Breast epithelium (tissue), 3 donors: Measurements from ENCODE around the gene CLTB.

ENCODE experiments used
- CTCF ChIP-seq, 3 donors: fragments of 450-650 bp; IDR thresholded peaks; one replicate each; pipeline ENCODE4 v1.5.1; 2016 to 2017; ENCODE audit warnings: antibody characterized with exemption in 3 of 3, mild to moderate bottlenecking in 3 of 3, moderate library complexity in 3 of 3
- POLR2A ChIP-seq: fragments of 450-650 bp; IDR thresholded peaks from one replicate; pipeline ENCODE4 v1.6.1; 2016; ENCODE audit warnings: antibody characterized with exemption, mild to moderate bottlenecking, moderate library complexity
- POLR2AphosphoS5 ChIP-seq, 3 donors: sonication (generic); formaldehyde crosslinking; IDR thresholded peaks; one replicate each; pipeline ENCODE4 v1.6.1; 2017; ENCODE audit warnings: antibody characterized with exemption in 3 of 3

- TF ChIP-seq CTCF (IDR thresholded peaks at IDR 0.05) (no peak), POLR2AphosphoS5 (IDR thresholded peaks at IDR 0.05) (no peak), POLR2A (no peak)
These were observed 46.2 kb downstream of the CLTB start for GRCh38 chr5:176369934-176370711.
